ENCODE data around the gene FAM53C. TPM values are rescaled to one million over a fixed set of nuclear protein-coding genes. Genes with fewer than 3 reads are reported as not detected.

FAM53C gene
- total RNA-seq, 3 donors from 2014 or later (not counting 1 experiment from before 2014, with no cell fraction given), result 65.1 to 140 (median 73.6) TPM

- no peak overlapping the region for H3K4me3 ChIP-seq (ENCODE audit: low read length)
- Mint-ChIP-seq H3K27me3 (ENCODE audit: low read depth in 2 of 2) (no peaks in the 10 kb centered on the region), H3K9me3 (no peaks in the 10 kb centered on the region), H3K4me3 (no peak overlapping the region), H3K27ac (peak overlapping the region; percentile 29 to 57), H3K36me3 (no peaks in the 10 kb centered on the region), H3K4me1 (peaks cover 32 to 37% of the 10 kb centered on the region in 2 donors)
- H3K9me3 ChIP-seq (ENCODE audit: control insufficient read depth, insufficient read depth, low read length), result no peaks in the 10 kb centered on the region
- TF ChIP-seq, protein P1, sequence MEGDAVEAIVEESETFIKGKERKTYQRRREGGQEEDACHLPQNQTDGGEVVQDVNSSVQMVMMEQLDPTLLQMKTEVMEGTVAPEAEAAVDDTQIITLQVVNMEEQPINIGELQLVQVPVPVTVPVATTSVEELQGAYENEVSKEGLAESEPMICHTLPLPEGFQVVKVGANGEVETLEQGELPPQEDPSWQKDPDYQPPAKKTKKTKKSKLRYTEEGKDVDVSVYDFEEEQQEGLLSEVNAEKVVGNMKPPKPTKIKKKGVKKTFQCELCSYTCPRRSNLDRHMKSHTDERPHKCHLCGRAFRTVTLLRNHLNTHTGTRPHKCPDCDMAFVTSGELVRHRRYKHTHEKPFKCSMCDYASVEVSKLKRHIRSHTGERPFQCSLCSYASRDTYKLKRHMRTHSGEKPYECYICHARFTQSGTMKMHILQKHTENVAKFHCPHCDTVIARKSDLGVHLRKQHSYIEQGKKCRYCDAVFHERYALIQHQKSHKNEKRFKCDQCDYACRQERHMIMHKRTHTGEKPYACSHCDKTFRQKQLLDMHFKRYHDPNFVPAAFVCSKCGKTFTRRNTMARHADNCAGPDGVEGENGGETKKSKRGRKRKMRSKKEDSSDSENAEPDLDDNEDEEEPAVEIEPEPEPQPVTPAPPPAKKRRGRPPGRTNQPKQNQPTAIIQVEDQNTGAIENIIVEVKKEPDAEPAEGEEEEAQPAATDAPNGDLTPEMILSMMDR (IDR thresholded peaks at IDR 0.05), result no peak
- peak overlapping the region; percentile 22 for H3K27ac ChIP-seq (ENCODE audit: low read length)
- DNase-seq (no peak), ATAC-seq (peak in 1 of 3 donors; percentile 48)
- peaks cover 4% of the 10 kb centered on the region for H3K36me3 ChIP-seq (ENCODE audit: control insufficient read depth, insufficient read depth, low read length)
- intact Hi-C loops (cut with micrococcal nuclease), result no loop called here
- no peaks in the 10 kb centered on the region for H3K27me3 ChIP-seq (ENCODE audit: control insufficient read depth, insufficient read depth, low read length)
- WGBS (ENCODE audit: insufficient coverage), result 88% methylated on average over 1 of the region's 2 CpGs
- peaks cover 11% of the 10 kb centered on the region for H3K4me1 ChIP-seq (ENCODE audit: control insufficient read depth, insufficient read depth, low read length)
These were observed 31.6 kb downstream of the FAM53C start for GRCh38 chr5:138369706-138370105.

- H3K4me1 Mint-ChIP-seq, result peaks cover 32 to 37% of the 10 kb centered on the region in 2 donors
- no peak overlapping the region for H3K4me3 ChIP-seq (ENCODE audit: low read length)
These were observed 32.5 kb downstream of the FAM53C start for GRCh38 chr5:138370537-138370936.

GRCh38 chr5:138371454-138371853 is 33.4 kb downstream of the FAM53C start:
- H3K4me1 Mint-ChIP-seq, result peaks cover 26 to 31% of the 10 kb centered on the region in 2 donors
- no peaks in the 10 kb centered on the region for H3K9me3 Mint-ChIP-seq
- no peak for DNase-seq
- Histone ChIP-seq H3K27me3 (ENCODE audit: control insufficient read depth, insufficient read depth, low read length) (no peaks in the 10 kb centered on the region), H3K4me1 (ENCODE audit: control insufficient read depth, insufficient read depth, low read length) (peaks cover 11% of the 10 kb centered on the region), H3K4me3 (ENCODE audit: low read length) (no peak overlapping the region), H3K36me3 (ENCODE audit: control insufficient read depth, insufficient read depth, low read length) (peaks cover 16% of the 10 kb centered on the region), H3K27ac (ENCODE audit: low read length) (no peak overlapping the region), H3K9me3 (ENCODE audit: control insufficient read depth, insufficient read depth, low read length) (no peaks in the 10 kb centered on the region)
- no peak for ATAC-seq
- H3K27me3 Mint-ChIP-seq (ENCODE audit: low read depth in 2 of 2), result no peaks in the 10 kb centered on the region
- TF ChIP-seq, protein P1 (IDR thresholded peaks at IDR 0.05), result no peak
- no peak overlapping the region for H3K4me3 Mint-ChIP-seq
- H3K36me3 Mint-ChIP-seq, result no peaks in the 10 kb centered on the region
- 96% methylated on average over 1 of the region's 2 CpGs for WGBS (ENCODE audit: insufficient coverage)
- intact Hi-C loops (cut with micrococcal nuclease), result no loop called here
- no peak overlapping the region for H3K27ac Mint-ChIP-seq

More at GRCh38 chr5:138370537-138370936, 32.5 kb downstream of the FAM53C start:
- TF ChIP-seq, protein P1 (IDR thresholded peaks at IDR 0.05), result no peak
- DNase-seq, result no peak
- Histone ChIP-seq H3K27ac (ENCODE audit: low read length) (no peak overlapping the region), H3K9me3 (ENCODE audit: control insufficient read depth, insufficient read depth, low read length) (no peaks in the 10 kb centered on the region), H3K36me3 (ENCODE audit: control insufficient read depth, insufficient read depth, low read length) (peaks cover 10% of the 10 kb centered on the region), H3K27me3 (ENCODE audit: control insufficient read depth, insufficient read depth, low read length) (no peaks in the 10 kb centered on the region), H3K4me1 (ENCODE audit: control insufficient read depth, insufficient read depth, low read length) (peaks cover 11% of the 10 kb centered on the region)
- no peaks in the 10 kb centered on the region for H3K27me3 Mint-ChIP-seq (ENCODE audit: low read depth in 2 of 2)
- WGBS (ENCODE audit: insufficient coverage), result 97% methylated on average over 3 of the region's 3 CpGs
- H3K4me3 Mint-ChIP-seq, result no peak overlapping the region
- no peak for ATAC-seq
- no peak overlapping the region for H3K27ac Mint-ChIP-seq
- intact Hi-C loops (cut with micrococcal nuclease), result no loop called here
- no peaks in the 10 kb centered on the region for H3K36me3 Mint-ChIP-seq
- no peaks in the 10 kb centered on the region for H3K9me3 Mint-ChIP-seq

DNA sequence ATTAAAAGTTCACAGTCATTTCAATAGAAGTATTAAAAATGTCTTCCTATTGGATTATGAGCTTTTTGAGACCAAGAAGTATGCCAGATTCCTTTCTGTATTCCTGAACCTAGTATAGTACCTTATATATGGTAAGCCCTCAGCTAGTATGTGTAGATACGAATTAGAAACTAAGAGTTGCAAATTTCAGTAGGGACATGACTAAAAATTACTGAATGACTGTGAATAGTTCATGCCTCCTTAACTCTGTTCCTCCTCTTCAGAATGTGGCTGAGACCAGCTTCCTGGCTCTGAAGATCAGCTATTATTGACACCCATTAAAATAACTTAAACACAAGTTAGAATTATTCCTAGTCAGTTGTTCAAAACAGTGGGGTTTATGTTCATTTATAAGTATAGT is 34.2 kb downstream of the FAM53C start:
- TF ChIP-seq, protein P1 (IDR thresholded peaks at IDR 0.05), result no peak
- peaks cover 19 to 25% of the 10 kb centered on the region in 2 donors for H3K4me1 Mint-ChIP-seq
- H3K4me3 Mint-ChIP-seq, result no peak overlapping the region
- Histone ChIP-seq H3K4me3 (ENCODE audit: low read length) (no peak overlapping the region), H3K9me3 (ENCODE audit: control insufficient read depth, insufficient read depth, low read length) (no peaks in the 10 kb centered on the region), H3K36me3 (ENCODE audit: control insufficient read depth, insufficient read depth, low read length) (peaks cover 24% of the 10 kb centered on the region), H3K27ac (ENCODE audit: low read length) (no peak overlapping the region), H3K27me3 (ENCODE audit: control insufficient read depth, insufficient read depth, low read length) (no peaks in the 10 kb centered on the region), H3K4me1 (ENCODE audit: control insufficient read depth, insufficient read depth, low read length) (peaks cover 11% of the 10 kb centered on the region)
- intact Hi-C loops (cut with micrococcal nuclease), result no loop called here
- no peaks in the 10 kb centered on the region for H3K9me3 Mint-ChIP-seq
- ATAC-seq, result no peak
- no peaks in the 10 kb centered on the region for H3K36me3 Mint-ChIP-seq
- H3K27me3 Mint-ChIP-seq (ENCODE audit: low read depth in 2 of 2), result no peaks in the 10 kb centered on the region
- WGBS (ENCODE audit: insufficient coverage), result 67% methylated on average over 1 of the region's 1 CpG
- H3K27ac Mint-ChIP-seq, result peak overlapping the region in 1 of 2 donors; percentile 18
- no peak for DNase-seq

All from natural killer cell (primary cell).